Neural progenitor cell (in vitro differentiated cells): ENCODE measurements around the gene BCL10. TPM values are rescaled to one million over a fixed set of nuclear protein-coding genes. Genes with fewer than 3 reads are reported as not detected.

Source experiments
- DNase-seq: peaks from one replicate; pipeline ENCODE4 v3.0.0-alpha.2; 2016; ENCODE audit warnings: low spot score
- H2AFZ ChIP-seq: fragments of 200-600 bp; sonication (generic); replicated peaks from 2 replicates; pipeline ENCODE4 v1.6.1; 2016; ENCODE audit warnings: antibody characterized with exemption
- H3F3A ChIP-seq: fragments of 200-600 bp; sonication (generic); 2 replicates; pipeline ENCODE4 v1.6.1; 2016; ENCODE audit warnings: antibody characterized with exemption, low read depth
- H3K27ac ChIP-seq: fragments of 200-600 bp; sonication (generic); 2 replicates; pipeline ENCODE4 v1.5.1; 2016; ENCODE audit warnings: mild to moderate bottlenecking
- H3K27me3 ChIP-seq: fragments of 200-600 bp; sonication (generic); 2 replicates; pipeline ENCODE4 v1.6.1; 2016; ENCODE audit warnings: mild to moderate bottlenecking, moderate library complexity
- H3K36me3 ChIP-seq: fragments of 200-600 bp; sonication (generic); 2 replicates; pipeline ENCODE4 v1.5.1; 2016
- H3K4me1 ChIP-seq: fragments of 200-600 bp; sonication (generic); 2 replicates; pipeline ENCODE4 v1.6.1; 2016; ENCODE audit warnings: mixed run types
- H3K4me2 ChIP-seq: fragments of 200-600 bp; sonication (generic); 2 replicates; pipeline ENCODE4 v1.6.1; 2016
- H3K4me3 ChIP-seq: fragments of 200-600 bp; sonication (generic); 2 replicates; pipeline ENCODE4 v1.5.1; 2016
- H3K79me2 ChIP-seq: fragments of 200-600 bp; sonication (generic); 2 replicates; pipeline ENCODE4 v1.6.1; 2016; ENCODE audit warnings: low read depth
- H3K9ac ChIP-seq: fragments of 200-600 bp; sonication (generic); 2 replicates; pipeline ENCODE4 v1.6.1; 2016
- H3K9me3 ChIP-seq: fragments of 200-600 bp; sonication (generic); 2 replicates; pipeline ENCODE4 v1.5.1; 2016; ENCODE audit warnings: low read depth
- H4K20me1 ChIP-seq: fragments of 200-600 bp; sonication (generic); 2 replicates; pipeline ENCODE4 v1.6.1; 2016; ENCODE audit warnings: low read depth
- H3K27ac Mint-ChIP-seq: 3 replicates; pipeline ENCODE4 v1.8.0; 2021; ENCODE audit warnings: mixed read lengths
- H3K27me3 Mint-ChIP-seq: 2 replicates; pipeline ENCODE4 v1.8.0; 2022; ENCODE audit warnings: low read depth, mild to moderate bottlenecking, inconsistent platforms, moderate library complexity, mixed read lengths; ENCODE audit not compliant: insufficient read depth
- H3K36me3 Mint-ChIP-seq: 3 replicates; pipeline ENCODE4 v1.8.0; 2021; ENCODE audit warnings: mixed read lengths
- H3K4me1 Mint-ChIP-seq: 3 replicates; pipeline ENCODE4 v1.8.0; 2021; ENCODE audit warnings: mixed read lengths
- H3K4me3 Mint-ChIP-seq: 3 replicates; pipeline ENCODE4 v1.8.0; 2021; ENCODE audit warnings: mild to moderate bottlenecking, moderate library complexity, mixed read lengths
- H3K9me3 Mint-ChIP-seq: 3 replicates; pipeline ENCODE4 v1.8.0; 2020; ENCODE audit warnings: mixed read lengths
- EZH2 ChIP-seq: fragments of 200-600 bp; sonication (generic); IDR thresholded peaks from 2 replicates; pipeline ENCODE4 v1.6.1; 2017; ENCODE audit warnings: antibody characterized with exemption, mild to moderate bottlenecking, moderate library complexity
- EZH2phosphoT487 ChIP-seq: fragments of 200-600 bp; sonication (generic); IDR thresholded peaks from 2 replicates; pipeline ENCODE4 v1.6.1; 2017; ENCODE audit warnings: antibody characterized with exemption
- total RNA-seq: library from RNA; depleted of rRNA; stranded (reverse); fragments of >200 nt; gene quantifications from 2 replicates; pipeline ENCODE4 v1.2.3, GENCODE V29; 2015; ENCODE audit warnings: low replicate concordance
- TF ChIP-seq, protein P1 (sequence below): fragments of 200-600 bp; sonication (generic); IDR thresholded peaks from 2 replicates; pipeline ENCODE4 v1.5.1; 2017; ENCODE audit warnings: antibody characterized with exemption, mild to moderate bottlenecking

BCL10 gene
- total RNA-seq, 1 donor from 2014 or later: 28.2 TPM

DNA sequence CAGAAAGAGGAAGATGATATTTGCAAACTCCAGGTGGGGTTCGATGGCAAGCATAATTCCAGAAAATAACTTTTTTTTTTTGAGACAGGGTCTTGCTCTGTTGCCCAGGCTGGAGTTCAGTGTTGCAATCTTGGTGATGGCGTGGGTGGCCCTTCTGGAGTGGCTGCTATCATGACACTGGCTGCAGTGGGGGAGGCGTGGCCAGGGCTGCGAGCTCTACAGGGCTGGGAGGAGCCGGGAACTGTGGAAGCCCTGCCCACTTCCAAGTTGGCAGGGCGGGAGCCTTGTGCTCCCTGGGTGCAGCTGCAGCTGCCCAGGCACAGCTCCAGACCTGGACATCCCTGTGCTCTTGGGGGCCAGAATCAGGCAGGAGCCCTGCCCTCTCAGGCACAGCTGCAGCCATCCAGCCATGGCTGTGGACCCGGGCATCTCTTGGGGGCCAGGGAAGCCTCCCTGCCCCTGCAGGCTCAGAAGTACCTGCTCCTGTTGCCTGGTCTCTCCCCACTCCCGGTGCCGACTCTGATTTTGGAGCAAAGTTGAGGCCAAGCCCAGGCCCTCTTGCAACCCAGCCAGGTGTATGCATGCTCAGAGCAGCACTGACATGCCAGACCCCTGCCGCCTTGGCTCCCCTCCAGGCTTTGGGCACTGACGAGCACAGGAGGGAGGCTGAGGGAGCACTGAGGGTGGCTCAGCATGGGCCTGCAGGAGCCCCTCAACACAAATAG lies 7.2 kb upstream of the BCL10 start:
- Histone ChIP-seq H3K27me3 (no peaks in the 10 kb centered on the region), H3K4me1 (no peaks in the 10 kb centered on the region), H3K4me3 (no peak overlapping the region), H3K36me3 (no peaks in the 10 kb centered on the region), H3F3A (no peaks in the 10 kb centered on the region), H3K27ac (no peak overlapping the region), H3K9me3 (no peaks in the 10 kb centered on the region), H2AFZ (no peak overlapping the region), H3K79me2 (no peaks in the 10 kb centered on the region), H3K9ac (no peak overlapping the region), H4K20me1 (no peaks in the 10 kb centered on the region), H3K4me2 (no peak overlapping the region)
- Mint-ChIP-seq H3K9me3 (no peaks in the 10 kb centered on the region), H3K27me3 (peaks cover 7% of the 10 kb centered on the region), H3K27ac (no peak overlapping the region), H3K36me3 (no peaks in the 10 kb centered on the region), H3K4me1 (no peaks in the 10 kb centered on the region), H3K4me3 (no peak overlapping the region)
- DNase-seq: peak; percentile 28
- TF ChIP-seq EZH2phosphoT487 (no peak), EZH2 (no peak)
- TF ChIP-seq, protein P1, sequence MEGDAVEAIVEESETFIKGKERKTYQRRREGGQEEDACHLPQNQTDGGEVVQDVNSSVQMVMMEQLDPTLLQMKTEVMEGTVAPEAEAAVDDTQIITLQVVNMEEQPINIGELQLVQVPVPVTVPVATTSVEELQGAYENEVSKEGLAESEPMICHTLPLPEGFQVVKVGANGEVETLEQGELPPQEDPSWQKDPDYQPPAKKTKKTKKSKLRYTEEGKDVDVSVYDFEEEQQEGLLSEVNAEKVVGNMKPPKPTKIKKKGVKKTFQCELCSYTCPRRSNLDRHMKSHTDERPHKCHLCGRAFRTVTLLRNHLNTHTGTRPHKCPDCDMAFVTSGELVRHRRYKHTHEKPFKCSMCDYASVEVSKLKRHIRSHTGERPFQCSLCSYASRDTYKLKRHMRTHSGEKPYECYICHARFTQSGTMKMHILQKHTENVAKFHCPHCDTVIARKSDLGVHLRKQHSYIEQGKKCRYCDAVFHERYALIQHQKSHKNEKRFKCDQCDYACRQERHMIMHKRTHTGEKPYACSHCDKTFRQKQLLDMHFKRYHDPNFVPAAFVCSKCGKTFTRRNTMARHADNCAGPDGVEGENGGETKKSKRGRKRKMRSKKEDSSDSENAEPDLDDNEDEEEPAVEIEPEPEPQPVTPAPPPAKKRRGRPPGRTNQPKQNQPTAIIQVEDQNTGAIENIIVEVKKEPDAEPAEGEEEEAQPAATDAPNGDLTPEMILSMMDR: no peak

- H3K9me3 Mint-ChIP-seq: no peaks in the 10 kb centered on the region
- H3K36me3 Mint-ChIP-seq: no peaks in the 10 kb centered on the region
- H2AFZ ChIP-seq: no peak overlapping the region
- no peak overlapping the region for H3K9ac ChIP-seq
- peak; percentile 38 for DNase-seq
- no peaks in the 10 kb centered on the region for H4K20me1 ChIP-seq
- H3K36me3 ChIP-seq: no peaks in the 10 kb centered on the region
- H3K4me1 Mint-ChIP-seq: no peaks in the 10 kb centered on the region
- no peak overlapping the region for H3K27ac Mint-ChIP-seq
- no peak overlapping the region for H3K4me3 Mint-ChIP-seq
- no peaks in the 10 kb centered on the region for H3K4me1 ChIP-seq
- H3K27me3 ChIP-seq: no peaks in the 10 kb centered on the region
- H3K4me2 ChIP-seq: no peak overlapping the region
- TF ChIP-seq EZH2phosphoT487: no peak
- TF ChIP-seq, protein P1: peak; percentile 38
- H3K79me2 ChIP-seq: no peaks in the 10 kb centered on the region
- H3F3A ChIP-seq: no peaks in the 10 kb centered on the region
- H3K4me3 ChIP-seq: no peak overlapping the region
- H3K27me3 Mint-ChIP-seq: peaks cover 7% of the 10 kb centered on the region
- no peak overlapping the region for H3K27ac ChIP-seq
- H3K9me3 ChIP-seq: no peaks in the 10 kb centered on the region
These were observed 6.0 kb upstream of the BCL10 start for GRCh38 chr1:85282424-85282823.

DNA sequence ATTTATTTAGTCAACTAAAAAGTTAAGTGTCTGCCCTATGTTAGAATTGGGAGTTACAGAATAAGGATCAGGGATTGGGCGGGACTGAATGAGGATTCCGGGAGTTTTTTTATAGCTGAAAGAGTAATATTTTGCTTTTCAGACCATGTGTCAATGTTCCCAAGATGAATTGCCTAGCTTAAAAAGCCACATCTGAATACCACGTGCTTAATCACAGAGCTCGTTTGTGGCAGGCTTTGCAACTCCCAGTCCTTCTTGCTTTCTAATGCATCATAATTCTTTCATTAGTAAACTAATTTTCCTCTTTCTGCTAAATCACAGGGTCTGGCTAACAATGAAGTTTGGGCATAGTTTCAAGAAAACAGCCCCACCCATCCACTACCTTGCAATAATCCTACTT lies 4.2 kb upstream of the BCL10 start:
- no peak for DNase-seq
- Mint-ChIP-seq H3K9me3 (no peaks in the 10 kb centered on the region), H3K27ac (peak overlapping the region; percentile 51), H3K4me1 (peaks cover under 1% of the 10 kb centered on the region), H3K4me3 (no peak overlapping the region), H3K27me3 (peaks cover 7% of the 10 kb centered on the region), H3K36me3 (no peaks in the 10 kb centered on the region)
- Histone ChIP-seq H4K20me1 (no peaks in the 10 kb centered on the region), H2AFZ (no peak overlapping the region), H3K36me3 (no peaks in the 10 kb centered on the region), H3K27me3 (no peaks in the 10 kb centered on the region), H3F3A (peaks cover 12% of the 10 kb centered on the region), H3K4me2 (no peak overlapping the region), H3K9me3 (no peaks in the 10 kb centered on the region), H3K4me1 (no peaks in the 10 kb centered on the region), H3K79me2 (peaks cover 3% of the 10 kb centered on the region), H3K9ac (no peak overlapping the region), H3K4me3 (no peak overlapping the region), H3K27ac (no peak overlapping the region)
- TF ChIP-seq, protein P1: no peak
